MCF 10A (cell line): ENCODE data around the gene MNAT1. TPM values are rescaled to one million over a fixed set of nuclear protein-coding genes. Genes with fewer than 3 reads are reported as not detected.

Experiments
- BruUV-seq: library from RNA; stranded (reverse); fragments of 400-500 nt; replicated peaks from 2 replicates; lab custom pipeline; 2021; lab: Mats Ljungman, UMichigan
- CTCF ChIA-PET: fragments of 300-600 bp; sonication (Branson Sonifier 250); formaldehyde crosslinking; extraction: SDS; loops from one replicate; lab custom pipeline; 2021; ENCODE audit warnings: antibody characterized with exemption, inconsistent platforms; lab: Yijun Ruan, JAX
- POLR2A ChIA-PET: fragments of 300-600, 350-650 bp; sonication (Branson Sonifier 250); formaldehyde crosslinking; extraction: SDS; loops from one replicate; lab custom pipeline; 2020; ENCODE audit warnings: antibody characterized with exemption, inconsistent platforms; lab: Yijun Ruan, JAX
- DNase-seq: peaks from one replicate; pipeline ENCODE4 v3.0.0-alpha.2; 2018; ENCODE audit not compliant: unreplicated experiment
- H3K27ac Mint-ChIP-seq: one replicate; pipeline ENCODE4 v1.8.0; 2022; ENCODE audit warnings: mild to moderate bottlenecking, low read depth, mixed read lengths; ENCODE audit not compliant: unreplicated experiment
- H3K27me3 Mint-ChIP-seq: one replicate; pipeline ENCODE4 v1.8.0; 2022; ENCODE audit warnings: mixed read lengths; ENCODE audit not compliant: insufficient read depth, unreplicated experiment
- H3K36me3 Mint-ChIP-seq: one replicate; pipeline ENCODE4 v1.8.0; 2022; ENCODE audit warnings: mild to moderate bottlenecking, moderate library complexity, mixed read lengths; ENCODE audit not compliant: insufficient read depth, unreplicated experiment
- H3K4me1 Mint-ChIP-seq: one replicate; pipeline ENCODE4 v1.8.0; 2022; ENCODE audit warnings: mixed read lengths; ENCODE audit not compliant: insufficient read depth, unreplicated experiment
- H3K4me3 Mint-ChIP-seq: one replicate; pipeline ENCODE4 v1.8.0; 2022; ENCODE audit warnings: mild to moderate bottlenecking, moderate library complexity, mixed read lengths; ENCODE audit not compliant: unreplicated experiment
- H3K9me3 Mint-ChIP-seq: one replicate; pipeline ENCODE4 v1.8.0; 2022; ENCODE audit warnings: mixed read lengths; ENCODE audit not compliant: unreplicated experiment
- CTCF ChIP-seq: fragments of 200-600 bp; IDR thresholded peaks from one replicate; pipeline ENCODE4 v1.8.0; 2022; ENCODE audit warnings: antibody characterized with exemption, mild to moderate bottlenecking; ENCODE audit not compliant: unreplicated experiment
- intact Hi-C: fragments of 100-400 bp; cut with micrococcal nuclease; formaldehyde crosslinking; loops from 2 replicates; pipeline ENCODE4 v1.14.1; 2022
- total RNA-seq: library from RNA; stranded (reverse); gene quantifications from 2 replicates; pipeline ENCODE4 v1.2.3, GENCODE V29; 2022

The MNAT1 gene
- total RNA-seq, 1 experiment from 2014 or later, result 57.5 TPM

DNA sequence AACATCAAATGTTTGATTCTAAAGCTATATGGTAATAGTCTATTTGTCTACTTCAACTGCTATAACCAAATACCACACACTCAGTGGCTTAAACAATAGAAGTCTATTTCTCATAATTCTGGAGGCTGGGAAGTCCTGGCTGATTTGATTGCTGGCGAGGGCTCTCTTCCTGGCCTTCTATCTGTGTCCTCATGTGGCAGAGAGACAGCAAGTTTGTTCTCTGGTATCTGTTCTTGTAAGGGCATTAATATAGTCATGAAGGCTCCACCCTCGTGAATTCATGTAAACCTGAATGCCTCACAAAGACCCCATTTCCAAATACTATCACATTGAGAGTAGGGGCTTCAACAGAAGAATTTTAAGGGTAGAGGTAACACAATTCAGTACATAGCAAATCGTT is 212.2 kb downstream of the MNAT1 start:
- Mint-ChIP-seq H3K4me1 (peaks cover 6% of the 10 kb centered on the region), H3K27me3 (no peaks in the 10 kb centered on the region), H3K4me3 (no peak overlapping the region), H3K36me3 (peaks cover 5% of the 10 kb centered on the region), H3K9me3 (no peaks in the 10 kb centered on the region), H3K27ac (no peak overlapping the region)
- POLR2A ChIA-PET, result no interaction called here
- no peak for DNase-seq
- intact Hi-C loops, result no loop called here
- no TSS peak for BruUV-seq
- TF ChIP-seq CTCF, result no peak
- CTCF ChIA-PET, result no interaction called here

DNA sequence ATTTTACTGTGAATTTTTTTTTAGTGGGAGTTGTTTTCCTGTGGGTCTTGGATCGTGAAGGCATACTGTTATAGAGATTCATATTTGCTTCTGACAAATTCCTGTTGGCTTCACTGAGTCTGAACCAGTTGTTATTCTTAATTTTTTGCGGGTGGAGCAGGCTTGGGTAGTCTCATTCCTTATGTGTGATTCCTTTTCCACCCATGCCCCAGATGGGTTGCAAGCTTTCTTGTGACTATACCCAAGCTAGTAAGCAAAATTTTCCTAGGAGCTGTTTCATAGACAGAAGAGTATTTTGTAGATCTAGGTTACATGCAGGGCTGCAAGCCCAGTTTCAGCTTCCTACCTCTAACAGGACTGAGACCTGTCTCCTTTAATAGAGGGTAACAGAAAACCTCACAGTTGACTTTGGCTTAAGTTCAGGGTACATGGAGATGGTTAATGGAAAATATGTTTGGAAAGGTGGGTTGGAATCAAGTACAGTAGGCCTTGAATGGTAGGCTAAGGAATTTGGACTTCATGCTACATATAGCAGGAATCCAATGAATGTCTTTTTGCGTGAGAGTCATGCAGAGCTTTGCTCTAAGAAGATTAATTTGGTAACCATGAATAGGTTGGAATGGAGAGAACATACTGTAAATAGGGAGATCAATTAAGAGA is 217.3 kb downstream of the MNAT1 start:
- Mint-ChIP-seq H3K4me1 (no peaks in the 10 kb centered on the region), H3K4me3 (no peak overlapping the region), H3K27me3 (no peaks in the 10 kb centered on the region), H3K27ac (no peak overlapping the region), H3K9me3 (peaks cover 14% of the 10 kb centered on the region), H3K36me3 (peaks cover 6% of the 10 kb centered on the region)
- no peak for TF ChIP-seq CTCF
- BruUV-seq, result no TSS peak
- CTCF ChIA-PET, result interaction anchor here (0.7 kb wide), 2 partner anchors 12 to 1162 kb away, joined by 3 read pairs; no protein-coding TSS in a partner anchor
- intact Hi-C loops, result no loop called here
- POLR2A ChIA-PET, result interaction anchor here (0.6 to 0.7 kb wide), 2 partner anchors 14 to 456 kb away, joined by 3 read pairs; no protein-coding TSS in a partner anchor
- no peak for DNase-seq

DNA sequence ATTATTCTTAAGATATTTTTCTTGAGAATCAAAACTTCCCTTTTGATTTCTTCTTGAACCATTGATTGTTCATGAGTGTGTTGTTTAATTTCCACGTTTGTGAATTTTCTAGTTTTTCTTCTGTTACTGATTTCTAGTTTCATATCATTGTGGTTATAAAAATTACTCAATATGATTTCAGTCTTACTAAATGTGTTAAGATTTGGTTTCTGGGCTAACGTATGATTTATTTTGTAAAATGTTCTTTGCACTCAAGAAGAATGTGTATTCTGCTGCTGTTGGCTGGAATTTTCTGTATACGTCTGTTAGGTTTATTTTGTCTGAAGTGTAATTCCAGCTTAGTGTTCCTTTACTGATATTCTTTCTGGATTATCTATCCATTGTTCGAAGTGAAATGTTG is 221.6 kb downstream of the MNAT1 start:
- Mint-ChIP-seq H3K36me3 (peaks cover 12% of the 10 kb centered on the region), H3K9me3 (peaks cover 39% of the 10 kb centered on the region), H3K4me3 (no peak overlapping the region), H3K4me1 (no peaks in the 10 kb centered on the region), H3K27ac (no peak overlapping the region), H3K27me3 (no peaks in the 10 kb centered on the region)
- TF ChIP-seq CTCF, result no peak
- no TSS peak for BruUV-seq
- no peak for DNase-seq
- ChIA-PET POLR2A (interaction anchor here (0.6 to 1.0 kb wide), 2 partner anchors 23 to 24 kb away, joined by 3 read pairs; no protein-coding TSS in a partner anchor), CTCF (interaction anchor here (0.5 kb wide), 1 partner anchor 246 kb away, joined by 4 read pairs; no protein-coding TSS in a partner anchor)
- intact Hi-C loops, result no loop called here

DNA sequence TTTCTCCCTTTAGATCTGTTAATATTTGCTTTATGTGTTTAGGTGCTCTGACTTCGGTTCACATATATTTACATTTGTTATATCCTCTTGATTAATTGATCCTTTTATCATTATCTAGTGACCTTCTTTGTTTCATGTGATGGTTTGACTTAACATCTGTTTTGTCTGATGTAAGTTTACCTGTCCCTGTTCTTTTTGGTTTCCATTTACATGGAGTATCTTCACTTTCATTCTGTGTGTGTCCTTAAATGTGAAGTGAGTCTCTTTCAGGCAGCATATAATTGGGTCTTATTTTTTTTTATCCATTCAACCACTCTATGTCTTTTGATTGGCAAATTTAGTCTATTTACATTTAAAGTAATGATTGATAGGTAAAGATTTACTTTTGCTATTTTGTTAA is 222.1 kb downstream of the MNAT1 start:
- ChIA-PET CTCF (no interaction called here), POLR2A (interaction anchor here (0.6 to 1.0 kb wide), 2 partner anchors 23 to 24 kb away, joined by 3 read pairs; no protein-coding TSS in a partner anchor)
- intact Hi-C loops, result no loop called here
- H3K9me3 Mint-ChIP-seq, result peaks cover 39% of the 10 kb centered on the region
- H3K4me1 Mint-ChIP-seq, result no peaks in the 10 kb centered on the region
- H3K4me3 Mint-ChIP-seq, result no peak overlapping the region
- BruUV-seq, result no TSS peak
- no peaks in the 10 kb centered on the region for H3K27me3 Mint-ChIP-seq
- H3K27ac Mint-ChIP-seq, result no peak overlapping the region
- peaks cover 12% of the 10 kb centered on the region for H3K36me3 Mint-ChIP-seq
- no peak for DNase-seq
- TF ChIP-seq CTCF, result no peak
